LNCAP (cell line): ENCODE measurements around the gene SMARCB1.

Experiments used
- CTCF ChIP-seq: fragments of 450-650 bp; IDR thresholded peaks from 2 replicates; pipeline ENCODE4 v1.5.1; 2017; ENCODE audit warnings: mild to moderate bottlenecking

The SMARCB1 gene

GRCh38 chr22:23763579-23763945, 23.2 kb upstream of the SMARCB1 start:
- TF ChIP-seq CTCF: no peak

GRCh38 chr22:23763954-23764353, 22.8 kb upstream of the SMARCB1 start:
- TF ChIP-seq CTCF: no peak

- no peak for TF ChIP-seq CTCF
Measured at GRCh38 chr22:23764899-23765881, 21.6 kb upstream of the SMARCB1 start.

DNA sequence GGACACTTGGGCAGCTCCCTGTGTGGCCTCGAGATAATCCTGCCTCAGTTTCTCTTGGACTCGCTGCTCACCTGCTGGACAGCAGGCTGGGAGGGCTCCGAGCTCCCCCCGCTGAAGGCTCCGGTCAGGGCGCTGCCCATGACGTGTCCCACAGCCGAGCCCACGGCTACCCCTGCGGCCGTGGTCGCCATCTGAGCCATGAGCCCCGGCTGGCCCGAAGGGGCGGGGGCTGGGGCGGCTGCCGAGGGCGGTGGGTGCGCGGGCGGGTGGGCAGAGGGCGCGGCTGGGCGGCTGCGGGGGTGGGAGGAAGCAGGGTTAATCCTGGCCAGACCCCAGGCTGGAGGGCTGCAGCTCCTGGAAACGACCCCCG, 19.5 kb upstream of the SMARCB1 start:
- TF ChIP-seq CTCF: no peak

DNA sequence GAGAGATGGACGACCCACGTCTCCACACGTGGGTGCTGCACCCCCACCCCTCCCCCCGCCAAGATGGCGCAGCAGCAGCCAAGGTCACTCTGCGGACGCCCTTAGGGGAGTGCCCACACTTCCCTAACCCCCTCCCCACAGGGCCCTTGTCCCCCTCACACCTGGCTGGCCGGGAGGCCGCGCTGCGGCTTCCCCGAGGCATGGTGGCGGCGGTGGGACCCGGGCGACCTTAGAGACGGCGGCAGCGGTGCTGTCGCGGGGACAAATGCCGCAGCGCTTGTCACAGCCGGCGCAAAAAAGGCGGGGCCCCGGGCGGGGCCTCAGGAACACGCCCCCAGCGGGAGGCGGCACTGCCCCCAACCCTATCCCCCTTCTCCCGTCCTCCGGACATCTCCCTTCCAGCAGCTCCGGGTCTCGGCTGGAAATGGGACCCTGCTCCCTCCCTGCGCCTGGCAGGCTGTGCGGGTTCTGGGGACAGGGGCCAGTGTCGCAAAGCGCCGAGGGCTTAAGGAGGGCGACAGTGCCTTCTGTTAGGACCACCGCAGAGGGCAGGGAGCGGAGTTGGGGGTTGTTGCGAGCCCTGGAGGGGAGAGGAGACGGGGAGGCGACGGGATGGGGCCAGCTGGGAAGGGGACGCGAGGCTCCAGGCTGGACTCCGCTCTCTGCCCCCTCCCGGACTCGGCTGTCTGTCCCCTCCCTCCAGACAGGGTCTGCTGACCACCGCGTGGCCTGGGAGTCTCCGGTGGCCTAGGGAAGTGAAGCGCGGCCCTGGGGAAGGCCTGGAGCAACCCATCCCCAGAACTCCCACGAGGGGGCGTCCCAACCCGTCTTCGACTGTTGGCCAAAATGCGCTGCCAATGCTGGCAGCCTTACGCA, 18.9 kb upstream of the SMARCB1 start, which contains the start of gene CHCHD10:
CHCHD10 (minus strand) TSS at position 300 of the 876 bp plus-strand sequence; CDS start at position 202, 98 bp downstream.
- TF ChIP-seq CTCF: peak; percentile 61

DNA sequence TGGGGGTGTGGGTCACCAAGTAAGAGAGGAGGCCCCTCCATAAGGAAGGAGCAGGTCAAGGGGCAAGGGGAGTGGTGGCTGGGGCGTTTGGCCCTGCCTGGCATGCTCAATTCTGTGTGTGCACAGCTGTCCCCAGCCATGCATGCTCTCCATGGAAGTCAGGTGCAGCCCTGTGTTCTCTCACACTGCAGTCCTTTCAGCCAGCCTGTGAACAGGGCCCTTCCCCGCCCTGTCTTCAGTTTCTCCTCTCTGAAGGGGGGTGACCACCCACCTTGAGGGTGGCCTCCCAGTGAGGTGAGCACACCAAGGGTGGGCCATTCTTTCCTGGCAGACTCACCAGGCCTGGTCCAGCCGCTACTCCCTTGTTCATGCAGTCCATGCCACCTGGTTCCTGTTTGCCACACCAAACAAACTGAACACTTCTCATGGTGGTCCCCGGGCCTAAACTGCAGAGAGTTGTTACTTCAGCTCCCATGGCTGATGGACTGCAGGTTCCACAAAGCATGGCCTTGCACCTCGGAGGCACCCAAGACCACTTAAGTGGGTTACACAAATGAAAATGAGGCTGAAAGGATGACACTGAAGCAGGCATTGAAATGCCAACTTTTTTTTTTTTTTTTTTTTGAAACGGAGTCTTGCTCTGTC, 17.3 kb upstream of the SMARCB1 start:
- TF ChIP-seq CTCF: no peak

- TF ChIP-seq CTCF: no peak
Measured at GRCh38 chr22:23772315-23772648, 14.5 kb upstream of the SMARCB1 start.
